Loucy (cell line): ENCODE measurements around the gene B2M.

Experiments
- H2AFZ ChIP-seq: fragments of 200-600 bp; sonication (generic); 2 replicates; pipeline ENCODE4 v1.6.0; 2016; ENCODE audit warnings: antibody characterized with exemption, mild to moderate bottlenecking, low read length, moderate library complexity
- H3F3A ChIP-seq: fragments of 200-600 bp; 2 replicates; pipeline ENCODE4 v1.6.0; 2016; ENCODE audit warnings: antibody characterized with exemption, low read depth, mild to moderate bottlenecking
- H3K27me3 ChIP-seq: fragments of 200-600 bp; sonication (generic); 2 replicates; pipeline ENCODE4 v1.6.1; 2014; ENCODE audit warnings: low read length, mild to moderate bottlenecking; ENCODE audit not compliant: insufficient read depth, poor library complexity, severe bottlenecking
- H3K36me3 ChIP-seq: fragments of 200-600 bp; sonication (generic); 2 replicates; pipeline ENCODE4 v1.6.1; 2016; ENCODE audit warnings: low read length; ENCODE audit not compliant: insufficient read depth
- H3K4me1 ChIP-seq: fragments of 200-600 bp; sonication (generic); 2 replicates; pipeline ENCODE4 v1.5.1; 2014; ENCODE audit warnings: low read length, mild to moderate bottlenecking; ENCODE audit not compliant: insufficient read depth, poor library complexity, severe bottlenecking
- H3K4me2 ChIP-seq: fragments of 200-600 bp; sonication (generic); 2 replicates; pipeline ENCODE4 v1.6.0; 2014; ENCODE audit warnings: antibody characterized with exemption, low read length, low read depth, mild to moderate bottlenecking; ENCODE audit not compliant: poor library complexity, severe bottlenecking
- H3K4me3 ChIP-seq: fragments of 200-600 bp; sonication (generic); 2 replicates; pipeline ENCODE4 v1.5.1; 2014; ENCODE audit warnings: low read length, mild to moderate bottlenecking, mixed read lengths; ENCODE audit not compliant: poor library complexity, severe bottlenecking
- H3K79me2 ChIP-seq: fragments of 200-600 bp; sonication (generic); 2 replicates; pipeline ENCODE4 v1.6.1; 2014; ENCODE audit warnings: low read length; ENCODE audit not compliant: insufficient read depth
- H3K9ac ChIP-seq: fragments of 200-600 bp; sonication (generic); 2 replicates; pipeline ENCODE4 v1.6.0; 2014; ENCODE audit warnings: mild to moderate bottlenecking, low read depth, low read length, moderate library complexity; ENCODE audit not compliant: poor library complexity, severe bottlenecking
- H3K9me2 ChIP-seq: fragments of 200-600 bp; sonication (generic); replicated peaks from 2 replicates; pipeline ENCODE4 v1.6.1; 2016; ENCODE audit warnings: low read depth, low read length, mixed read lengths
- H3K9me3 ChIP-seq: fragments of 200-600 bp; sonication (generic); 2 replicates; pipeline ENCODE4 v1.6.1; 2014; ENCODE audit warnings: mild to moderate bottlenecking, antibody characterized with exemption, low read length, low read depth; ENCODE audit not compliant: insufficient read depth
- H4K20me1 ChIP-seq: fragments of 200-600 bp; sonication (generic); 2 replicates; pipeline ENCODE4 v1.6.0; 2014; ENCODE audit warnings: antibody characterized with exemption, low read length, mild to moderate bottlenecking; ENCODE audit not compliant: insufficient read depth, poor library complexity, severe bottlenecking
- EZH2phosphoT487 ChIP-seq: fragments of 200-600 bp; IDR thresholded peaks from 2 replicates; pipeline ENCODE4 v1.6.1; 2018; ENCODE audit warnings: antibody characterized with exemption, mild to moderate bottlenecking, moderate library complexity, borderline replicate concordance
- TF ChIP-seq, protein P1 (sequence below): fragments of 200-600 bp; sonication (generic); conservative IDR thresholded peaks from 2 replicates; pipeline ENCODE4 v1.5.1; 2014; ENCODE audit warnings: mild to moderate bottlenecking, antibody characterized with exemption, low read length

The B2M gene

GRCh38 chr15:44753345-44753744, 42.0 kb downstream of the B2M start:
- H4K20me1 ChIP-seq: no peaks in the 10 kb centered on the region
- H3K9ac ChIP-seq: no peak overlapping the region
- H3K4me1 ChIP-seq: no peaks in the 10 kb centered on the region
- H3K27me3 ChIP-seq: no peaks in the 10 kb centered on the region
- H3K9me3 ChIP-seq: 0 out of 2 replicates have a peak, but pooled peaks cover 2% of the 10 kb centered on the region
- H3F3A ChIP-seq: no peaks in the 10 kb centered on the region
- no peaks in the 10 kb centered on the region for H3K79me2 ChIP-seq
- H3K4me2 ChIP-seq: no peak overlapping the region
- H3K36me3 ChIP-seq: no peaks in the 10 kb centered on the region
- no peaks in the 10 kb centered on the region for H3K9me2 ChIP-seq
- H3K4me3 ChIP-seq: no peak overlapping the region
- TF ChIP-seq EZH2phosphoT487: no peak
- TF ChIP-seq, protein P1, sequence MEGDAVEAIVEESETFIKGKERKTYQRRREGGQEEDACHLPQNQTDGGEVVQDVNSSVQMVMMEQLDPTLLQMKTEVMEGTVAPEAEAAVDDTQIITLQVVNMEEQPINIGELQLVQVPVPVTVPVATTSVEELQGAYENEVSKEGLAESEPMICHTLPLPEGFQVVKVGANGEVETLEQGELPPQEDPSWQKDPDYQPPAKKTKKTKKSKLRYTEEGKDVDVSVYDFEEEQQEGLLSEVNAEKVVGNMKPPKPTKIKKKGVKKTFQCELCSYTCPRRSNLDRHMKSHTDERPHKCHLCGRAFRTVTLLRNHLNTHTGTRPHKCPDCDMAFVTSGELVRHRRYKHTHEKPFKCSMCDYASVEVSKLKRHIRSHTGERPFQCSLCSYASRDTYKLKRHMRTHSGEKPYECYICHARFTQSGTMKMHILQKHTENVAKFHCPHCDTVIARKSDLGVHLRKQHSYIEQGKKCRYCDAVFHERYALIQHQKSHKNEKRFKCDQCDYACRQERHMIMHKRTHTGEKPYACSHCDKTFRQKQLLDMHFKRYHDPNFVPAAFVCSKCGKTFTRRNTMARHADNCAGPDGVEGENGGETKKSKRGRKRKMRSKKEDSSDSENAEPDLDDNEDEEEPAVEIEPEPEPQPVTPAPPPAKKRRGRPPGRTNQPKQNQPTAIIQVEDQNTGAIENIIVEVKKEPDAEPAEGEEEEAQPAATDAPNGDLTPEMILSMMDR: no peak
- no peak overlapping the region for H2AFZ ChIP-seq

GRCh38 chr15:44763187-44763586, 51.9 kb downstream of the B2M start:
- Histone ChIP-seq H3F3A (no peaks in the 10 kb centered on the region), H3K4me2 (no peak overlapping the region), H3K9me2 (no peaks in the 10 kb centered on the region), H3K9ac (no peak overlapping the region), H3K27me3 (no peaks in the 10 kb centered on the region), H3K4me1 (no peaks in the 10 kb centered on the region), H3K4me3 (no peak overlapping the region), H2AFZ (no peak overlapping the region), H3K79me2 (no peaks in the 10 kb centered on the region), H4K20me1 (no peaks in the 10 kb centered on the region), H3K9me3 (no peaks in the 10 kb centered on the region), H3K36me3 (no peaks in the 10 kb centered on the region)
- TF ChIP-seq EZH2phosphoT487: no peak
- TF ChIP-seq, protein P1: no peak

- no peaks in the 10 kb centered on the region for H3K9me2 ChIP-seq
- no peaks in the 10 kb centered on the region for H3F3A ChIP-seq
These were observed 52.5 kb downstream of the B2M start for GRCh38 chr15:44763848-44764247.

More at GRCh38 chr15:44763848-44764247, 52.5 kb downstream of the B2M start:
- Histone ChIP-seq H3K79me2 (no peaks in the 10 kb centered on the region), H2AFZ (no peak overlapping the region), H4K20me1 (no peaks in the 10 kb centered on the region), H3K4me1 (no peaks in the 10 kb centered on the region), H3K36me3 (no peaks in the 10 kb centered on the region), H3K9ac (no peak overlapping the region), H3K4me3 (no peak overlapping the region), H3K27me3 (no peaks in the 10 kb centered on the region), H3K4me2 (no peak overlapping the region), H3K9me3 (no peaks in the 10 kb centered on the region)
- TF ChIP-seq EZH2phosphoT487: no peak
- TF ChIP-seq, protein P1: no peak
